Adrenal gland (tissue), 12 donors: Measurements from ENCODE around the gene ZNF607. TPM values are rescaled to one million over a fixed set of nuclear protein-coding genes. Genes with fewer than 3 reads are reported as not detected.
A peak's percentile ranks its signal among the peaks of the same experiment; 100 is the strongest.

Experiments
- DNase-seq, 7 donors: peaks; one replicate each; pipeline ENCODE4 v3.0.0-alpha.2; 2019 to 2020
- H3K27ac ChIP-seq, 5 donors: fragments of 200-600 bp; sonication (generic) in 4 of 5; 1 replicate in 3 of 5; 2 replicates in 2 of 5; pipeline versions ENCODE4 v1.5.1 to v1.8.0; 2016 to 2020; ENCODE audit warnings: mild to moderate bottlenecking in 1 of 5
- H3K27me3 ChIP-seq: fragments of 200-600 bp; 2 replicates; pipeline ENCODE4 v1.8.0; 2021
- H3K36me3 ChIP-seq, 2 donors: fragments of 200-600 bp; replicated peaks in 1 of 2; 1 replicate in 1 of 2; 2 replicates in 1 of 2; pipeline versions ENCODE4 v1.5.1 to v1.8.0; 2018 to 2022
- H3K4me1 ChIP-seq, 2 donors: fragments of 200-600 bp; replicated peaks in 1 of 2; 1 replicate in 1 of 2; 2 replicates in 1 of 2; pipeline versions ENCODE4 v1.5.1 to v1.8.0; 2018 to 2021
- H3K4me3 ChIP-seq, 4 donors: fragments of 200-600 bp; sonication (generic) in 3 of 4; one replicate each; pipeline ENCODE4 v1.5.1; 2016 to 2018
- H3K9me3 ChIP-seq, 3 donors: fragments of 200-600 bp; sonication (generic) in 1 of 3; replicated peaks in 1 of 3; 1 replicate in 2 of 3; 2 replicates in 1 of 3; pipeline versions ENCODE4 v1.5.1 to v1.8.0; 2016 to 2021
- CTCF ChIP-seq, 6 experiments: fragments of 450-650 bp in 4 of 6; fragments of 200-600 bp in 2 of 6; sonication (generic) in 1 of 6; IDR thresholded peaks; 1 replicate in 5 of 6; 2 replicates in 1 of 6; pipeline versions ENCODE4 v1.5.1 to v1.8.0; 2016 to 2021; ENCODE audit warnings: antibody characterized with exemption in 6 of 6, mild to moderate bottlenecking in 2 of 6, moderate library complexity in 1 of 6
- POLR2A ChIP-seq, 2 donors: fragments of 450-650 bp; IDR thresholded peaks; one replicate each; pipeline ENCODE4 v1.6.1; 2017; ENCODE audit warnings: antibody characterized with exemption in 2 of 2, mild to moderate bottlenecking in 2 of 2, moderate library complexity in 1 of 2
- WGBS, 4 donors: extraction: QIAGEN DNeasy Blood & Tissue Kit in 2 of 4; methylation state at CpG; one replicate each; pipeline versions ENCODE4 v1.1.5 to v1.1.7; 2013 to 2017; 5-methylcytosine and 5-hydroxymethylcytosine counted together
- intact Hi-C, 2 donors: fragments of 100-400 bp; cut with DNase I; formaldehyde crosslinking; loops; one replicate each; pipeline versions ENCODE4 v1.14.1 to v1.15.0; 2022 to 2023
- polyA plus RNA-seq, 3 donors: library from polyadenylated mRNA; stranded (reverse); fragments of 200-250 nt in 2 of 3; fragments of 350-450 nt in 1 of 3; fragmentation: Illumina TruSeq in 1 of 3; extraction: RNeasy Lipid Tissue Mini Kit (QIAGEN cat#74804) in 1 of 3; gene quantifications; one replicate each; pipeline ENCODE4 v1.2.3, GENCODE V29; 2013 to 2014
- total RNA-seq, 9 donors: library from RNA; depleted of rRNA in 4 of 9; stranded (reverse); fragments of >200 nt in 4 of 9; fragments of 120-200 nt in 1 of 9; fragmentation: NEBNext Ultra II Directional in 1 of 9; extraction: Animal tissue kit (Norgen Biotek cat#: 25700) in 1 of 9; gene quantifications; one replicate each; pipeline versions ENCODE4 v1.1.0 to v1.2.4, GENCODE V29; 2013 to 2023
- donor health status: healthy with polysubstance abuse.
- donor health status: Bipolar disorder and iron deficiency.
- donor health status: DM: yes; HTN: yes; CAD: no.
- donor health status: DM: no; HTN: no; CAD: no.
- donor health status: DM: no; HTN: no; CAD: no.
- donor health status: DM: yes; HTN: yes; CAD: no.

The ZNF607 gene
- total and polyA plus RNA-seq, 12 donors: 3.7 to 14.9 (median 4.6) TPM

- intact Hi-C loops: no loop called here
- DNase-seq: no peak
- 87 to 96% (median 93%) methylated on average over 2 of the region's 2 CpGs for WGBS, 4 donors
Observed at GRCh38 chr19:37725181-37725580, 5.6 kb upstream of the ZNF607 start.

GRCh38 chr19:37719927-37720265, 335 bp upstream of the ZNF607 start:
- peak overlapping the region in 3 of 4 donors; percentile 37 to 77 (median 66) for H3K4me3 ChIP-seq

More at GRCh38 chr19:37725181-37725580, 5.6 kb upstream of the ZNF607 start:
- Histone ChIP-seq H3K4me1 (no peaks in the 10 kb centered on the region), H3K27me3 (no peaks in the 10 kb centered on the region), H3K27ac (no peak overlapping the region), H3K9me3 (no peaks in the 10 kb centered on the region), H3K36me3 (no peaks in the 10 kb centered on the region), H3K4me3 (no peak overlapping the region)
- no peak for TF ChIP-seq POLR2A (IDR thresholded peaks at IDR 0.05)
- no peak for TF ChIP-seq CTCF (IDR thresholded peaks at IDR 0.05)

GRCh38 chr19:37718304-37718703, 1.3 kb downstream of the ZNF607 start:
- no peaks in the 10 kb centered on the region for H3K36me3 ChIP-seq
- no peak for DNase-seq
- no peak for TF ChIP-seq POLR2A (IDR thresholded peaks at IDR 0.05)
- no peak for TF ChIP-seq CTCF (IDR thresholded peaks at IDR 0.05)
- H3K9me3 ChIP-seq: no peaks in the 10 kb centered on the region
- H3K4me3 ChIP-seq: peak overlapping the region in 1 of 4 donors; percentile 66
- H3K27me3 ChIP-seq: no peaks in the 10 kb centered on the region
- H3K4me1 ChIP-seq: peaks cover 9 to 14% of the 10 kb centered on the region in 2 donors
- peak overlapping the region in 1 of 5 donors; percentile 78 for H3K27ac ChIP-seq
- WGBS, 4 donors: 59 to 69% (median 64%) methylated on average over 10 of the region's 10 CpGs
- intact Hi-C loops: no loop called here

More at GRCh38 chr19:37719927-37720265, 335 bp upstream of the ZNF607 start:
- no peak for TF ChIP-seq POLR2A (IDR thresholded peaks at IDR 0.05)
- peak in 1 of 6 experiments; percentile 29 for TF ChIP-seq CTCF (IDR thresholded peaks at IDR 0.05)
- WGBS, 4 donors: 6 to 12% (median 8%) methylated on average over 5 to 8 of the region's 8 CpGs
- no peaks in the 10 kb centered on the region for H3K27me3 ChIP-seq
- H3K27ac ChIP-seq: peak overlapping the region in 4 of 5 donors; percentile 15 to 78 (median 58)
- peaks cover 9 to 14% of the 10 kb centered on the region in 2 donors for H3K4me1 ChIP-seq
- intact Hi-C loops: no loop called here
- no peaks in the 10 kb centered on the region for H3K36me3 ChIP-seq
- DNase-seq: no peak
- H3K9me3 ChIP-seq: no peaks in the 10 kb centered on the region

- Histone ChIP-seq H3K4me1 (peaks cover 9 to 14% of the 10 kb centered on the region in 2 donors), H3K4me3 (no peak overlapping the region), H3K36me3 (no peaks in the 10 kb centered on the region), H3K27me3 (no peaks in the 10 kb centered on the region), H3K9me3 (no peaks in the 10 kb centered on the region), H3K27ac (no peak overlapping the region)
- intact Hi-C loops: no loop called here
- no peak for DNase-seq
- 96 to 100% (median 98%) methylated on average over 2 of the region's 2 CpGs for WGBS, 4 donors
- TF ChIP-seq CTCF (IDR thresholded peaks at IDR 0.05): no peak
- TF ChIP-seq POLR2A (IDR thresholded peaks at IDR 0.05): no peak
Observed at GRCh38 chr19:37716140-37716539, 3.4 kb downstream of the ZNF607 start.
